H1 (cell line): ENCODE measurements around the gene RCBTB2. TPM values are rescaled to one million over a fixed set of nuclear protein-coding genes. Genes with fewer than 3 reads are reported as not detected.

ENCODE experiments used
- FOSL1 ChIP-seq: IDR thresholded peaks from 2 replicates; pipeline ENCODE4 v1.6.1; 2011; ENCODE audit warnings: mild to moderate bottlenecking, low read depth, low read length, moderate library complexity; ENCODE audit not compliant: insufficient read depth
- RAD21 ChIP-seq, 2 experiments: IDR thresholded peaks in 1 of 2; conservative IDR thresholded peaks in 1 of 2; 2 replicates each; pipeline ENCODE4 v1.6.1; 2011; ENCODE audit warnings: low read depth in 2 of 2, low read length in 2 of 2, improper control_type of control experiment in 1 of 2, inconsistent platforms in 1 of 2, mild to moderate bottlenecking in 1 of 2, moderate library complexity in 1 of 2
- SP1 ChIP-seq: IDR thresholded peaks from 2 replicates; pipeline ENCODE4 v1.6.1; 2011; ENCODE audit warnings: low read depth, low read length
- polyA plus RNA-seq, 7 experiments: library from polyadenylated mRNA; depleted of rRNA in 3 of 7; stranded (reverse) in 5 of 7; unstranded in 2 of 7; fragments of >200 nt in 5 of 7; fragments of 200-250 nt in 2 of 7; gene quantifications; 1 replicate in 5 of 7; 2 replicates in 1 of 7; 4 replicates in 1 of 7; pipeline versions ENCODE4 v1.2.1 to v1.2.3, GENCODE V29; 2011 to 2013; ENCODE audit warnings: missing spikeins in 2 of 7, mixed read lengths in 2 of 7
- total RNA-seq: library from RNA; stranded (reverse); fragmentation: NEBNext Ultra II Directional; extraction: Animal tissue kit (Norgen Biotek cat#: 25700); gene quantifications from 2 replicates; pipeline ENCODE4 v1.2.1, GENCODE V29; 2021

The RCBTB2 gene
- total and polyA plus RNA-seq, 2 of the 8 experiments (the other 6 are each of a cell fraction or from before 2014, with no cell fraction given): 5.2 to 8.4 TPM

DNA sequence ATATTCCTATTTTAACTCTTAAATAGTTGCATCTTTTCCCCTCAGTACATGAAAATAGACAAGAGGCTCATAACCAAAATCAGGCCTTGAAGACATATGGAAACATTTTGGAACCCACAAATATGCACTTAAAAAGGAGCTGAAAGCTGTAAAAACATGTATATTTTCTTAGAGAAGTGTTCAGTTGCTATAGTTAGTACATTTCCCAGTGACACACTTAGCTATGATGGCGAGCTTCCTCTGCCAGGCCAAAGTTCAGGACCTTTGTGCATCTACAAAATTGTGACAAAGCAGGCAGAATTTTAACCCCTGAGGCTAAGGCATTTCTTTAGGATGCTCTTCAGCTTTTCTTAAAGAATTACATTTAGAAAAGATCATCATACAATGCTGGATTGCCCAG lies 54.5 kb downstream of the RCBTB2 start (continued):
- no peak for TF ChIP-seq RAD21 (IDR thresholded peaks at IDR 0.05 in 1 of 2, conservative IDR thresholded peaks at IDR 0.05 in 1 of 2; ENCODE audit: low read depth in 2 of 2, low read length in 2 of 2)
- no peak for TF ChIP-seq FOSL1
- no peak for TF ChIP-seq SP1
- TF ChIP-seq, all 59 proteins: peak for 0
